WTC11 (cell line): Measurements from ENCODE around the gene LAMA1.

Experiments
- ATF1 ChIP-seq: sonication (generic); formaldehyde crosslinking; IDR thresholded peaks from 2 replicates; pipeline ENCODE4 v1.8.1; 2023; ENCODE audit warnings: mild to moderate bottlenecking, moderate library complexity, missing genetic modification reagents
- ESRRA ChIP-seq: sonication (generic); formaldehyde crosslinking; IDR thresholded peaks from 2 replicates; pipeline ENCODE4 v1.8.1; 2022; ENCODE audit warnings: mild to moderate bottlenecking, missing genetic modification reagents, borderline replicate concordance
- MYBL2 ChIP-seq: sonication (generic); formaldehyde crosslinking; IDR thresholded peaks from 2 replicates; pipeline ENCODE4 v1.8.1; 2023; ENCODE audit warnings: mild to moderate bottlenecking, moderate library complexity, missing genetic modification reagents
- RORB ChIP-seq: fragments of 250-450 bp; sonication (Bioruptor Pico); IDR thresholded peaks from 2 replicates; pipeline ENCODE4 v1.9.0; 2021; ENCODE audit warnings: mild to moderate bottlenecking
- SP1 ChIP-seq: sonication (generic); formaldehyde crosslinking; conservative IDR thresholded peaks from 2 replicates; pipeline ENCODE4 v1.8.1; 2022; ENCODE audit warnings: missing genetic modification reagents
- TF ChIP-seq, protein P1 (sequence below): sonication (generic); formaldehyde crosslinking; conservative IDR thresholded peaks from 2 replicates; pipeline ENCODE4 v1.8.1; 2022; ENCODE audit warnings: mild to moderate bottlenecking, missing genetic modification reagents
- TF ChIP-seq, protein P2 (sequence below): fragments of 200-600 bp; IDR thresholded peaks from 2 replicates; pipeline ENCODE4 v1.8.0; 2022; ENCODE audit warnings: antibody characterized with exemption
- TF ChIP-seq, protein P3 (sequence below): sonication (generic); formaldehyde crosslinking; IDR thresholded peaks from 2 replicates; pipeline ENCODE4 v1.8.1; 2023; ENCODE audit warnings: mild to moderate bottlenecking, missing genetic modification reagents, moderate library complexity
- TF ChIP-seq, protein P4 (sequence below): sonication (generic); formaldehyde crosslinking; IDR thresholded peaks from 2 replicates; pipeline ENCODE4 v1.8.1; 2023; ENCODE audit warnings: mild to moderate bottlenecking, missing genetic modification reagents
- TF ChIP-seq, protein P5 (sequence below): sonication (generic); formaldehyde crosslinking; IDR thresholded peaks from 2 replicates; pipeline ENCODE4 v1.8.0; 2022; ENCODE audit warnings: mild to moderate bottlenecking, missing genetic modification reagents
- TF ChIP-seq, protein P6 (sequence below): sonication (generic); formaldehyde crosslinking; IDR thresholded peaks from 2 replicates; pipeline ENCODE4 v1.8.1; 2022; ENCODE audit warnings: low read depth, mild to moderate bottlenecking, moderate library complexity, missing genetic modification reagents, borderline replicate concordance
- TF ChIP-seq, protein P7 (sequence below): sonication (generic); formaldehyde crosslinking; IDR thresholded peaks from 2 replicates; pipeline ENCODE4 v1.8.1; 2023; ENCODE audit warnings: mild to moderate bottlenecking, missing genetic modification reagents, moderate library complexity

DNA sequence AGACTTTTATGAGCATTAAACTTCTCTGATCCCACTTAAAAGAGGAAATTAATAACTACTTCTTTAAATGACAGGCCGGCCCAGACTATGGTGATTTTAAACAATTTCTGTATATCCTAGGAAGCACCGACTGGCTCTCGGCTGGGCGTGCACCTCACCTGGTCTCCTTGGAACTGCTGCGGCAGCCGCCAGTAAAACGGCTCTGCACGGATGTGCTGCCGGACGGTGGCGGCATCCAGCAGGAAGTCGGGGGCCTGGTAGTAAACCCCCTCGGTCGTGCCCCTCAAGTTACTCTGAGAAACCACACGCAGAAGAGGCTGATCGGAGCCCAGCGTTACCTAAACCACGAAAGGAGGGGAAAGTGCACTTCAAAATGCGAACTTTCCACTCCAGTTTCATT, 106.5 kb downstream of the LAMA1 start:
- TF ChIP-seq, protein P1, sequence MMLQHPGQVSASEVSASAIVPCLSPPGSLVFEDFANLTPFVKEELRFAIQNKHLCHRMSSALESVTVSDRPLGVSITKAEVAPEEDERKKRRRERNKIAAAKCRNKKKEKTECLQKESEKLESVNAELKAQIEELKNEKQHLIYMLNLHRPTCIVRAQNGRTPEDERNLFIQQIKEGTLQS (CRISPR knock-in tag) = no peak
- TF ChIP-seq RORB (CRISPR knock-in tag) (no peak), MYBL2 (CRISPR knock-in tag) (no peak), ESRRA (CRISPR knock-in tag) (no peak), SP1 (CRISPR knock-in tag) (no peak), ATF1 (CRISPR knock-in tag) (no peak)
- TF ChIP-seq, protein P2, sequence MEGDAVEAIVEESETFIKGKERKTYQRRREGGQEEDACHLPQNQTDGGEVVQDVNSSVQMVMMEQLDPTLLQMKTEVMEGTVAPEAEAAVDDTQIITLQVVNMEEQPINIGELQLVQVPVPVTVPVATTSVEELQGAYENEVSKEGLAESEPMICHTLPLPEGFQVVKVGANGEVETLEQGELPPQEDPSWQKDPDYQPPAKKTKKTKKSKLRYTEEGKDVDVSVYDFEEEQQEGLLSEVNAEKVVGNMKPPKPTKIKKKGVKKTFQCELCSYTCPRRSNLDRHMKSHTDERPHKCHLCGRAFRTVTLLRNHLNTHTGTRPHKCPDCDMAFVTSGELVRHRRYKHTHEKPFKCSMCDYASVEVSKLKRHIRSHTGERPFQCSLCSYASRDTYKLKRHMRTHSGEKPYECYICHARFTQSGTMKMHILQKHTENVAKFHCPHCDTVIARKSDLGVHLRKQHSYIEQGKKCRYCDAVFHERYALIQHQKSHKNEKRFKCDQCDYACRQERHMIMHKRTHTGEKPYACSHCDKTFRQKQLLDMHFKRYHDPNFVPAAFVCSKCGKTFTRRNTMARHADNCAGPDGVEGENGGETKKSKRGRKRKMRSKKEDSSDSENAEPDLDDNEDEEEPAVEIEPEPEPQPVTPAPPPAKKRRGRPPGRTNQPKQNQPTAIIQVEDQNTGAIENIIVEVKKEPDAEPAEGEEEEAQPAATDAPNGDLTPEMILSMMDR = no peak
- TF ChIP-seq, protein P3, sequence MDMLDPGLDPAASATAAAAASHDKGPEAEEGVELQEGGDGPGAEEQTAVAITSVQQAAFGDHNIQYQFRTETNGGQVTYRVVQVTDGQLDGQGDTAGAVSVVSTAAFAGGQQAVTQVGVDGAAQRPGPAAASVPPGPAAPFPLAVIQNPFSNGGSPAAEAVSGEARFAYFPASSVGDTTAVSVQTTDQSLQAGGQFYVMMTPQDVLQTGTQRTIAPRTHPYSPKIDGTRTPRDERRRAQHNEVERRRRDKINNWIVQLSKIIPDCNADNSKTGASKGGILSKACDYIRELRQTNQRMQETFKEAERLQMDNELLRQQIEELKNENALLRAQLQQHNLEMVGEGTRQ (CRISPR knock-in tag) = no peak
- TF ChIP-seq, protein P4, sequence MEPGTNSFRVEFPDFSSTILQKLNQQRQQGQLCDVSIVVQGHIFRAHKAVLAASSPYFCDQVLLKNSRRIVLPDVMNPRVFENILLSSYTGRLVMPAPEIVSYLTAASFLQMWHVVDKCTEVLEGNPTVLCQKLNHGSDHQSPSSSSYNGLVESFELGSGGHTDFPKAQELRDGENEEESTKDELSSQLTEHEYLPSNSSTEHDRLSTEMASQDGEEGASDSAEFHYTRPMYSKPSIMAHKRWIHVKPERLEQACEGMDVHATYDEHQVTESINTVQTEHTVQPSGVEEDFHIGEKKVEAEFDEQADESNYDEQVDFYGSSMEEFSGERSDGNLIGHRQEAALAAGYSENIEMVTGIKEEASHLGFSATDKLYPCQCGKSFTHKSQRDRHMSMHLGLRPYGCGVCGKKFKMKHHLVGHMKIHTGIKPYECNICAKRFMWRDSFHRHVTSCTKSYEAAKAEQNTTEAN = no peak
- TF ChIP-seq, protein P5, sequence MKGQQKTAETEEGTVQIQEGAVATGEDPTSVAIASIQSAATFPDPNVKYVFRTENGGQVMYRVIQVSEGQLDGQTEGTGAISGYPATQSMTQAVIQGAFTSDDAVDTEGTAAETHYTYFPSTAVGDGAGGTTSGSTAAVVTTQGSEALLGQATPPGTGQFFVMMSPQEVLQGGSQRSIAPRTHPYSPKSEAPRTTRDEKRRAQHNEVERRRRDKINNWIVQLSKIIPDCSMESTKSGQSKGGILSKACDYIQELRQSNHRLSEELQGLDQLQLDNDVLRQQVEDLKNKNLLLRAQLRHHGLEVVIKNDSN = no peak
- TF ChIP-seq, protein P6, sequence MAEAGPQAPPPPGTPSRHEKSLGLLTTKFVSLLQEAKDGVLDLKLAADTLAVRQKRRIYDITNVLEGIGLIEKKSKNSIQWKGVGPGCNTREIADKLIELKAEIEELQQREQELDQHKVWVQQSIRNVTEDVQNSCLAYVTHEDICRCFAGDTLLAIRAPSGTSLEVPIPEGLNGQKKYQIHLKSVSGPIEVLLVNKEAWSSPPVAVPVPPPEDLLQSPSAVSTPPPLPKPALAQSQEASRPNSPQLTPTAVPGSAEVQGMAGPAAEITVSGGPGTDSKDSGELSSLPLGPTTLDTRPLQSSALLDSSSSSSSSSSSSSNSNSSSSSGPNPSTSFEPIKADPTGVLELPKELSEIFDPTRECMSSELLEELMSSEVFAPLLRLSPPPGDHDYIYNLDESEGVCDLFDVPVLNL (CRISPR knock-in tag) = no peak
- TF ChIP-seq, protein P7, sequence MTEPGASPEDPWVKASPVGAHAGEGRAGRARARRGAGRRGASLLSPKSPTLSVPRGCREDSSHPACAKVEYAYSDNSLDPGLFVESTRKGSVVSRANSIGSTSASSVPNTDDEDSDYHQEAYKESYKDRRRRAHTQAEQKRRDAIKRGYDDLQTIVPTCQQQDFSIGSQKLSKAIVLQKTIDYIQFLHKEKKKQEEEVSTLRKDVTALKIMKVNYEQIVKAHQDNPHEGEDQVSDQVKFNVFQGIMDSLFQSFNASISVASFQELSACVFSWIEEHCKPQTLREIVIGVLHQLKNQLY (CRISPR knock-in tag) = no peak
